ENCODE results near the gene PRR13.

PRR13 gene

GRCh38 chr12:53459097-53459496, 17.6 kb downstream of the PRR13 start:
- H3K4me3 ChIP-seq (ENCODE audit: low read depth, low read length): no peak overlapping the region
- DNase-seq (ENCODE audit: low read depth): no peak
- TF ChIP-seq CTCF (IDR thresholded peaks at IDR 0.05; ENCODE audit: insufficient read depth, low read depth, low read length, missing control alignments): no peak

GRCh38 chr12:53461059-53461458, 19.5 kb downstream of the PRR13 start:
- no peak for TF ChIP-seq CTCF (IDR thresholded peaks at IDR 0.05; ENCODE audit: insufficient read depth, low read depth, low read length, missing control alignments)
- no peak for DNase-seq (ENCODE audit: low read depth)
- no peak overlapping the region for H3K4me3 ChIP-seq (ENCODE audit: low read depth, low read length)

GRCh38 chr12:53461591-53461990, 20.1 kb downstream of the PRR13 start:
- TF ChIP-seq CTCF (IDR thresholded peaks at IDR 0.05; ENCODE audit: insufficient read depth, low read depth, low read length, missing control alignments): no peak
- no peak for DNase-seq (ENCODE audit: low read depth)

GRCh38 chr12:53462935-53463334, 21.4 kb downstream of the PRR13 start:
- no peak overlapping the region for H3K4me3 ChIP-seq (ENCODE audit: low read depth, low read length)
- no peak for DNase-seq (ENCODE audit: low read depth)
- no peak for TF ChIP-seq CTCF (IDR thresholded peaks at IDR 0.05; ENCODE audit: insufficient read depth, low read depth, low read length, missing control alignments)

More at GRCh38 chr12:53461591-53461990, 20.1 kb downstream of the PRR13 start:
- no peak overlapping the region for H3K4me3 ChIP-seq (ENCODE audit: low read depth, low read length)

GRCh38 chr12:53463802-53464560, 22.4 kb downstream of the PRR13 start:
- no peak for TF ChIP-seq CTCF (IDR thresholded peaks at IDR 0.05; ENCODE audit: insufficient read depth, low read depth, low read length, missing control alignments)
- no peak overlapping the region for H3K4me3 ChIP-seq (ENCODE audit: low read depth, low read length)
- no peak for DNase-seq (ENCODE audit: low read depth)

GRCh38 chr12:53464685-53465418, 23.3 kb downstream of the PRR13 start:
- no peak for TF ChIP-seq CTCF (IDR thresholded peaks at IDR 0.05; ENCODE audit: insufficient read depth, low read depth, low read length, missing control alignments)

More at GRCh38 chr12:53464685-53465418, 23.3 kb downstream of the PRR13 start:
- no peak overlapping the region for H3K4me3 ChIP-seq (ENCODE audit: low read depth, low read length)
- no peak for DNase-seq (ENCODE audit: low read depth)

Data from GM12865 (cell line).